ENCODE results near the gene DHRS4L2.
"Not testable (repeated sequence)": the region's sequence is repeated elsewhere in the genome, so short reads cannot be mapped to it uniquely, and the experiment has no call there.

DHRS4L2 gene

GRCh38 chr14:23988607-23989363 is at the start of gene DHRS4L2:
Gene DHRS4L2, plus strand, starts transcription at chr14:23988929. Its CDS starts 19 bp downstream, at chr14:23988948.
- in situ Hi-C loops (cut with MboI; ENCODE audit: low sequenced_read_pairs); H3K4me1 ChIP-seq; H3K9me3 ChIP-seq; H3K27me3 ChIP-seq (ENCODE audit: low read depth); H3K36me3 ChIP-seq (replicated peaks): not testable (repeated sequence)
- peak; percentile 49 to 90 for DNase-seq (ENCODE audit: low spot score in 2 of 2)
- peak within 1 kb of the TSS; percentile 34 for H3K4me3 ChIP-seq

- in situ Hi-C loops (cut with MboI; ENCODE audit: low sequenced_read_pairs): no loop called here
Observed at GRCh38 chr14:23939607-23940326, 49.0 kb upstream of the DHRS4L2 start.

GRCh38 chr14:23941230-23941629 is 47.5 kb upstream of the DHRS4L2 start:
- DNase-seq (ENCODE audit: low spot score in 2 of 2): no peak
- H3K4me1 ChIP-seq: no peaks in the 10 kb centered on the region; the same call in 1 of the 2 replicates
- H3K9me3 ChIP-seq: no peaks in the 10 kb centered on the region
- no peaks in the 10 kb centered on the region for H3K36me3 ChIP-seq (replicated peaks)
- in situ Hi-C loops (cut with MboI; ENCODE audit: low sequenced_read_pairs): no loop called here
- H3K4me3 ChIP-seq: no peak overlapping the region
- H3K27me3 ChIP-seq (ENCODE audit: low read depth): no peaks in the 10 kb centered on the region

More at GRCh38 chr14:23939607-23940326, 49.0 kb upstream of the DHRS4L2 start:
- Histone ChIP-seq H3K36me3 (replicated peaks) (no peaks in the 10 kb centered on the region), H3K9me3 (no peaks in the 10 kb centered on the region), H3K27me3 (ENCODE audit: low read depth) (no peaks in the 10 kb centered on the region), H3K4me1 (no peaks in the 10 kb centered on the region; the same call in 1 of the 2 replicates), H3K4me3 (no peak overlapping the region)
- DNase-seq (ENCODE audit: low spot score in 2 of 2): no peak

- Histone ChIP-seq H3K9me3 (no peaks in the 10 kb centered on the region), H3K4me3 (no peak overlapping the region), H3K4me1 (no peaks in the 10 kb centered on the region; the same call in 1 of the 2 replicates), H3K36me3 (replicated peaks) (no peaks in the 10 kb centered on the region), H3K27me3 (ENCODE audit: low read depth) (no peaks in the 10 kb centered on the region)
- in situ Hi-C loops (cut with MboI; ENCODE audit: low sequenced_read_pairs): no loop called here
- no peak for DNase-seq (ENCODE audit: low spot score in 2 of 2)
Observed at GRCh38 chr14:23941669-23942068, 47.1 kb upstream of the DHRS4L2 start.

- Histone ChIP-seq H3K4me3 (no peak overlapping the region), H3K27me3 (ENCODE audit: low read depth) (no peaks in the 10 kb centered on the region), H3K4me1 (no peaks in the 10 kb centered on the region; the same call in 1 of the 2 replicates), H3K9me3 (no peaks in the 10 kb centered on the region), H3K36me3 (replicated peaks) (no peaks in the 10 kb centered on the region)
- in situ Hi-C loops (cut with MboI; ENCODE audit: low sequenced_read_pairs): no loop called here
- no peak for DNase-seq (ENCODE audit: low spot score in 2 of 2)
Observed at GRCh38 chr14:23942587-23942986, 46.1 kb upstream of the DHRS4L2 start.

GRCh38 chr14:23949069-23949468 is 39.7 kb upstream of the DHRS4L2 start:
- H3K4me3 ChIP-seq; DNase-seq (ENCODE audit: low spot score in 2 of 2); H3K27me3 ChIP-seq (ENCODE audit: low read depth); H3K4me1 ChIP-seq; H3K9me3 ChIP-seq; in situ Hi-C loops (cut with MboI; ENCODE audit: low sequenced_read_pairs); H3K36me3 ChIP-seq (replicated peaks): not testable (repeated sequence)

- H3K4me1 ChIP-seq: no peaks in the 10 kb centered on the region
- no peaks in the 10 kb centered on the region for H3K36me3 ChIP-seq (replicated peaks)
- H3K27me3 ChIP-seq (ENCODE audit: low read depth): no peaks in the 10 kb centered on the region
- DNase-seq (ENCODE audit: low spot score in 2 of 2): no peak
- H3K9me3 ChIP-seq: no peaks in the 10 kb centered on the region; the same call in 1 of the 2 replicates
- in situ Hi-C loops (cut with MboI; ENCODE audit: low sequenced_read_pairs): no loop called here
- H3K4me3 ChIP-seq: no peak overlapping the region
Observed at GRCh38 chr14:23950411-23951135, 38.2 kb upstream of the DHRS4L2 start.

GRCh38 chr14:23951136-23951466 is 37.6 kb upstream of the DHRS4L2 start:
- in situ Hi-C loops (cut with MboI; ENCODE audit: low sequenced_read_pairs); H3K9me3 ChIP-seq; H3K4me3 ChIP-seq; H3K36me3 ChIP-seq (replicated peaks); H3K4me1 ChIP-seq; H3K27me3 ChIP-seq (ENCODE audit: low read depth); DNase-seq (ENCODE audit: low spot score in 2 of 2): not testable (repeated sequence)

GRCh38 chr14:23951590-23952201 is 37.0 kb upstream of the DHRS4L2 start:
- no peaks in the 10 kb centered on the region for H3K27me3 ChIP-seq (ENCODE audit: low read depth)
- no peak overlapping the region for H3K4me3 ChIP-seq
- H3K4me1 ChIP-seq: no peaks in the 10 kb centered on the region
- H3K9me3 ChIP-seq: no peaks in the 10 kb centered on the region; the same call in 1 of the 2 replicates
- no peaks in the 10 kb centered on the region for H3K36me3 ChIP-seq (replicated peaks)
- DNase-seq (ENCODE audit: low spot score in 2 of 2): peak in 1 of 2 experiments; percentile 15
- in situ Hi-C loops (cut with MboI; ENCODE audit: low sequenced_read_pairs): no loop called here

GRCh38 chr14:23953116-23953463 is 35.6 kb upstream of the DHRS4L2 start:
- H3K4me1 ChIP-seq; DNase-seq (ENCODE audit: low spot score in 2 of 2); in situ Hi-C loops (cut with MboI; ENCODE audit: low sequenced_read_pairs); H3K36me3 ChIP-seq (replicated peaks); H3K27me3 ChIP-seq (ENCODE audit: low read depth); H3K9me3 ChIP-seq: not testable (repeated sequence)
- peak overlapping the region; percentile 74 for H3K4me3 ChIP-seq

- H3K4me1 ChIP-seq: no peaks in the 10 kb centered on the region
- H3K27me3 ChIP-seq (ENCODE audit: low read depth): no peaks in the 10 kb centered on the region
- peak within 1 kb of the TSS; percentile 74 for H3K4me3 ChIP-seq
- H3K9me3 ChIP-seq: no peaks in the 10 kb centered on the region
- DNase-seq (ENCODE audit: low spot score in 2 of 2): peak; percentile 70 to 90
- no peaks in the 10 kb centered on the region for H3K36me3 ChIP-seq (replicated peaks)
- in situ Hi-C loops (cut with MboI; ENCODE audit: low sequenced_read_pairs): no loop called here
Observed at GRCh38 chr14:23953464-23954278, 35.1 kb upstream of the DHRS4L2 start, which contains the start of gene DHRS4. Gene DHRS4, plus strand, starts transcription at chr14:23953770. Its CDS starts 19 bp downstream, at chr14:23953789.

- H3K36me3 ChIP-seq (replicated peaks); H3K9me3 ChIP-seq; DNase-seq (ENCODE audit: low spot score in 2 of 2); H3K4me1 ChIP-seq; H3K27me3 ChIP-seq (ENCODE audit: low read depth); in situ Hi-C loops (cut with MboI; ENCODE audit: low sequenced_read_pairs): not testable (repeated sequence)
- H3K4me3 ChIP-seq: peak overlapping the region; percentile 74
Observed at GRCh38 chr14:23954279-23954614, 34.5 kb upstream of the DHRS4L2 start.

GRCh38 chr14:23954965-23955364 is 33.8 kb upstream of the DHRS4L2 start:
- DNase-seq (ENCODE audit: low spot score in 2 of 2); H3K9me3 ChIP-seq; H3K4me1 ChIP-seq; H3K27me3 ChIP-seq (ENCODE audit: low read depth); H3K36me3 ChIP-seq (replicated peaks); H3K4me3 ChIP-seq; in situ Hi-C loops (cut with MboI; ENCODE audit: low sequenced_read_pairs): not testable (repeated sequence)
